Liver (tissue), 3 donors: ENCODE measurements around the gene PLCB4.
A peak's percentile ranks its signal among the peaks of the same experiment; 100 is the strongest.

Experiments
- EGR1 ChIP-seq, 2 donors: IDR thresholded peaks; 2 replicates each; pipeline ENCODE4 v1.6.1; 2016 to 2018; ENCODE audit warnings: antibody characterized with exemption in 2 of 2, low read depth in 2 of 2
- JUND ChIP-seq, 2 donors: IDR thresholded peaks; 2 replicates each; pipeline ENCODE4 v1.6.1; 2016; ENCODE audit warnings: antibody characterized with exemption in 2 of 2
- ZBTB33 ChIP-seq: IDR thresholded peaks from 2 replicates; pipeline ENCODE4 v1.6.1; 2016; ENCODE audit warnings: antibody characterized with exemption
- TF ChIP-seq, protein P1 (sequence below): fragments of 150-350 bp; IDR thresholded peaks from 2 replicates; pipeline ENCODE4 v1.5.1; 2017; ENCODE audit warnings: improper control_type of control experiment, low read depth, low read length; ENCODE audit not compliant: missing input control
- donor health status: healthy.
- donor health status: healthy.

DNA sequence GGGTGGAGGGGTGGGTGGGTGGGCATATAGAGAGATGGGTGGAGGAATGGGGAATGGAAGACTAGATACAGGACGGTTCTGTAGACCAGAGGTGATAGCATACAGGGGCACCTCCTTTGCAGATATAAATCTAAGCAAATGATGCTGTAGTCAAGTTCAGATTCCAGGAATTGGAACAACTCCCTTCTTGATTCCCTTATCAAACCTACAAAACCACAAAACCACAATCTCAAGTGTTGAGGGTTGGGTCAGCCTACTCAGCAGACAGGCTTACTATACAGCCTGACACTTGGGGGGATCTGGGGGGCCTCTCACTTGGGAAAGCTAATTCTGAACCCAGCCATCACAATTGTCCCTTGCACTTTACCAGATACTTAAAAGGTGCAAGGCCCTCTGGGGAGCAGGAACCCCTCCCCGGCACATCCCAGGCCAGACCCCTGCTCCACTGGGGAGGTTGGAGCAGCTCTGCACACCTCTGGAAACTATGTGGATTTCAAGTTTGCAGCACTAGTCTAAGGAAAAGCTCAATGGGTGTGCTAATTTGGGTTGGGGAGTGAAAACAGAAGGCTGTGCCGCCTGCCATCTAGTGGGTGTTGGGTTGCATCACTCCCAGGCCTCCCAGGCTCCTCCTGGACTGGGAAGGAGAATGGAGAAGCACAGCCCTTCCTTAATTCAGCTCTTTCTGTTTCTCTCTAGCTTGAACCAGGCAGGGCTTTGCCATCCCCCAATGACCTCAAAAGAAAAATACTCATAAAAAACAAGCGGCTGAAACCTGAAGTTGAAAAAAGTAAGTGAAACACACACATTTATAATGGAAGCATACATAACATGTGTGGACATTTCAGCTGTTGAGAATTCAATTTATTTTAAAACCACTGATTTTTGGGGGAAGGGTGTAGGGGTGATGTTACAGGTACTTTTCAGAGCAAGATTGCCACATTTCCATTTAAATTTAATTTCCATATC, 324.3 kb downstream of the PLCB4 start:
- TF ChIP-seq, protein P1, sequence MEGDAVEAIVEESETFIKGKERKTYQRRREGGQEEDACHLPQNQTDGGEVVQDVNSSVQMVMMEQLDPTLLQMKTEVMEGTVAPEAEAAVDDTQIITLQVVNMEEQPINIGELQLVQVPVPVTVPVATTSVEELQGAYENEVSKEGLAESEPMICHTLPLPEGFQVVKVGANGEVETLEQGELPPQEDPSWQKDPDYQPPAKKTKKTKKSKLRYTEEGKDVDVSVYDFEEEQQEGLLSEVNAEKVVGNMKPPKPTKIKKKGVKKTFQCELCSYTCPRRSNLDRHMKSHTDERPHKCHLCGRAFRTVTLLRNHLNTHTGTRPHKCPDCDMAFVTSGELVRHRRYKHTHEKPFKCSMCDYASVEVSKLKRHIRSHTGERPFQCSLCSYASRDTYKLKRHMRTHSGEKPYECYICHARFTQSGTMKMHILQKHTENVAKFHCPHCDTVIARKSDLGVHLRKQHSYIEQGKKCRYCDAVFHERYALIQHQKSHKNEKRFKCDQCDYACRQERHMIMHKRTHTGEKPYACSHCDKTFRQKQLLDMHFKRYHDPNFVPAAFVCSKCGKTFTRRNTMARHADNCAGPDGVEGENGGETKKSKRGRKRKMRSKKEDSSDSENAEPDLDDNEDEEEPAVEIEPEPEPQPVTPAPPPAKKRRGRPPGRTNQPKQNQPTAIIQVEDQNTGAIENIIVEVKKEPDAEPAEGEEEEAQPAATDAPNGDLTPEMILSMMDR, result peak; percentile 48
- no peak for TF ChIP-seq ZBTB33
- no peak for TF ChIP-seq JUND (IDR thresholded peaks at IDR 0.05)
- no peak for TF ChIP-seq EGR1 (IDR thresholded peaks at IDR 0.05; ENCODE audit: low read depth in 2 of 2)
